ENCODE results near the gene DPP9.
"Not testable (repeated sequence)": the region's sequence is repeated elsewhere in the genome, so short reads cannot be mapped to it uniquely, and the experiment has no call there.

The DPP9 gene

DNA sequence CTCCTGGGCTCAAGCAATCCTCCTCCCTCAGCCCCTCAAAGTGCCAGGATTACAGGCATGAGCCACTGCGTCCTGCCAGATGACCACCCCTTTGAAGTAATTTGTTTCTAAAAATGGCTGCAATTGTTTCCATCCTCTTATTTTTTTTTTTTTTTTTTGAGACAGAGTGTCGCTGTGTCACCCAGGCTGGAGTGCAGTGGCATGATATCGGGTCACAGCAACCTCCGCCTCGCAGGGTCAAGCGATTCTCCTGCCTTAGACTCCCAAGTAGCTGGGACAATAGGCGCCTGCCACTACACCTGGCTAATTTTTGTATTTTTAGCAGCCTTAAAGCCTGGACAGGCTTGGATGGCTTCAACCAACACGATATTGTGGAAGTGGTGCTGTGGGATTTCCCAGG is 22.3 kb upstream of the DPP9 start:
- Histone ChIP-seq H3K27me3 (replicated peaks; ENCODE audit: control insufficient read depth, insufficient read depth, low read length) (no peaks in the 10 kb centered on the region; the same call in 1 of the 2 replicates), H3K36me3 (ENCODE audit: control insufficient read depth, insufficient read depth, low read length) (no peaks in the 10 kb centered on the region), H3K4me3 (replicated peaks; ENCODE audit: low read depth, low read length) (no peak overlapping the region)
- TF ChIP-seq, protein P1, sequence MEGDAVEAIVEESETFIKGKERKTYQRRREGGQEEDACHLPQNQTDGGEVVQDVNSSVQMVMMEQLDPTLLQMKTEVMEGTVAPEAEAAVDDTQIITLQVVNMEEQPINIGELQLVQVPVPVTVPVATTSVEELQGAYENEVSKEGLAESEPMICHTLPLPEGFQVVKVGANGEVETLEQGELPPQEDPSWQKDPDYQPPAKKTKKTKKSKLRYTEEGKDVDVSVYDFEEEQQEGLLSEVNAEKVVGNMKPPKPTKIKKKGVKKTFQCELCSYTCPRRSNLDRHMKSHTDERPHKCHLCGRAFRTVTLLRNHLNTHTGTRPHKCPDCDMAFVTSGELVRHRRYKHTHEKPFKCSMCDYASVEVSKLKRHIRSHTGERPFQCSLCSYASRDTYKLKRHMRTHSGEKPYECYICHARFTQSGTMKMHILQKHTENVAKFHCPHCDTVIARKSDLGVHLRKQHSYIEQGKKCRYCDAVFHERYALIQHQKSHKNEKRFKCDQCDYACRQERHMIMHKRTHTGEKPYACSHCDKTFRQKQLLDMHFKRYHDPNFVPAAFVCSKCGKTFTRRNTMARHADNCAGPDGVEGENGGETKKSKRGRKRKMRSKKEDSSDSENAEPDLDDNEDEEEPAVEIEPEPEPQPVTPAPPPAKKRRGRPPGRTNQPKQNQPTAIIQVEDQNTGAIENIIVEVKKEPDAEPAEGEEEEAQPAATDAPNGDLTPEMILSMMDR (IDR thresholded peaks at IDR 0.05; ENCODE audit: insufficient read depth, low read length, poor library complexity, severe bottlenecking): no peak
- DNase-seq (ENCODE audit: extremely low read depth, insufficient read length): no peak

DNA sequence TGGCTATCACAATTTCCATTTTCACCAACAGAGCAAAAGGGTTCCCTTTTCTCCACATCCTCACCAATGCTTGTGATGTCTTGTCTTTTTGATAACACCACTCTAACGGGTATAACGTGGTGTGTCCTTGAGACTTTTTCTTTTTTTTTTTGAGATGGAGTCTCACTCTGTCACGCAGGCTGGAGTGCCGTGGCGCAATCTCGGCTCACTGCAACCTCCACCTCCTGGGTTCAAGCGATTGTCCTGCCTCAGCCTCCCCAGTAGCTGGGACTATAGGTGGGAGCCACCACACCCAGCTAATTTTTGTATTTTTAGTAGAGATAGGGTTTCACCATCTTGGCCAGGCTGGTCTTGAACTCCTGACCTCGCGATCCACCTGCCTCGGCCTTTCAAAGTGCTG is 21.5 kb upstream of the DPP9 start:
- not testable (repeated sequence) for H3K4me3 ChIP-seq (replicated peaks; ENCODE audit: low read depth, low read length); H3K36me3 ChIP-seq (ENCODE audit: control insufficient read depth, insufficient read depth, low read length); DNase-seq (ENCODE audit: extremely low read depth, insufficient read length); H3K27me3 ChIP-seq (replicated peaks; ENCODE audit: control insufficient read depth, insufficient read depth, low read length)

DNA sequence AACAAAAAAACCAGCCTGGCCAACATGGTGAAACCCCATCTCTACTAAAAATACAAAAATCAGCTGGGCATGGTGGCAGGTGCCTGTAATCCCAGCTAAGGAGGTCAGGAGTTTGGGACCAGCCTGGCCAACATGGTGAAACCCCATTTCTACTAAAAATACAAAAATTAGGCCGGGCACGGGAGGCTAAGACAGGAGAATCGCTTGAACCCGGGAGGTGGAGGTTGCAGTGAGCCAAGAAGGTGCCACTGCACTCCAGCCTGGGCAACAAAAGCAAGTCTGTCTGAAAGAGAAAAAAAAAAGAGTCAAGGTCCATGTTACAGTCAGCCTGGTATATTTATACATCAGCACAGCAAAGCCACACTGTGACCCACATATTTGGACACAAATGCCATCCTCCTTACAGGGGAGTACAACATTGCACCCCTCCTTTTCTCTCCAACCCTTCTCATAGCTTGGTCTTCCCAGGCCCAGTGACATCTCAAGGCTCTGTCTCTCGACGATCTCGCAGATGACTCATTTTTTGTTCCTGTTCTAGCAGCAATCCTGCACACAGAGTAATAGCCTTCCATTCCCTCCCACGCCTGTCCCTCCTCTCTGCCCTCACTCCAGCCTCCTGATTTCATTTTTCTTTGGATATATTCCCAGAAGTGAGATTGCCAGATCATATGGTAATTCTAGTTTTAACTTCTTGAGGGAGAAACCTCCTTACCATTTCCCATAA is 21.0 kb upstream of the DPP9 start:
- Histone ChIP-seq H3K27me3 (replicated peaks; ENCODE audit: control insufficient read depth, insufficient read depth, low read length) (no peaks in the 10 kb centered on the region; the same call in 1 of the 2 replicates), H3K4me3 (replicated peaks; ENCODE audit: low read depth, low read length) (no peak overlapping the region), H3K36me3 (ENCODE audit: control insufficient read depth, insufficient read depth, low read length) (no peaks in the 10 kb centered on the region)
- TF ChIP-seq, protein P1 (IDR thresholded peaks at IDR 0.05; ENCODE audit: insufficient read depth, low read length, poor library complexity, severe bottlenecking): no peak
- DNase-seq (ENCODE audit: extremely low read depth, insufficient read length): no peak

DNA sequence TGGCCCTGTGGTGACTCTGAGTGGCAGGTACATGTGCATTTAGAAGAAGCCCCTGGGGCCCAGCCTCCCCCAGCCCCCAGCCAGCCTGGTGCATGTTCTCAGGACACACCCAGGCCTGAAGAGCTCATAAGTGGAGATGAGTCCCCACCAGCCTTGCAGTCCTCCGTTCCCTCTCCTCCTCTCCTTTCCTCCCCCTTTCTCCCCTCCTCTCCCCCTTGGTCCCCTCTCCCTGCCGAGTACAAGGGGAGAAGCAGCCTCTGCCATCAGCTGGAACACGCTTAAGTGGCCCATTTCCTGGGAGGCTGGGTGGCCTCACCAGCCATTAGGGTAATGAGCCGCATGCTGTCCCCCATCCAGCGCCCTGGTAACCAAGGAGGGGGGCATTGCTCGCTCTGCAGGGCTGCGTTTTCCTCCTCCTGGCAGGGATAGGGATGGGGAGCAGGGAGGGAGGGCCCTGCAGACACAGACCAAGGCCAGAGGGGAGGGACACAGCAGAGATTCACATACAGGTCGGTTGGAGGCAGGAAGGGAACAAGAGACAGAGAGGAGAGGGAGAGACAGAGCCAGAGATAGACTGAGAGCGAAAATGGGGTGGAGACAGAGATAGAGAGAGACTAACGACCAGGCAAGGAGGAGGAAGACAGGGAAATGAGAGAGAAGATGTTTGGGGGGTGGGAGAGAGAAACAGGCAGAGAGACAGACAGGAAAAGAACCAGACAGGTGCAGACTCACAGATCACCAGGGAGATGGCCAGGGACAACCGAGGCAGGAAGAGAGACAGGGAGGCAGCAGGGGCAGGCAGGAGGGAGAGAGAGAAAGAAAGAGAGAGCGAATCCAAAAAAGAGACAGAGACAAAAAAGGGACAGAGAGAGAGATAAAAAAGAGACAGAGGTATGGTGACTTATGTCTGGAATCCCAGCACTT is 19.3 kb upstream of the DPP9 start:
- TF ChIP-seq, protein P1 (IDR thresholded peaks at IDR 0.05; ENCODE audit: insufficient read depth, low read length, poor library complexity, severe bottlenecking): no peak
- Histone ChIP-seq H3K27me3 (replicated peaks; ENCODE audit: control insufficient read depth, insufficient read depth, low read length) (no peaks in the 10 kb centered on the region), H3K36me3 (ENCODE audit: control insufficient read depth, insufficient read depth, low read length) (no peaks in the 10 kb centered on the region), H3K4me3 (replicated peaks; ENCODE audit: low read depth, low read length) (no peak overlapping the region)
- no peak for DNase-seq (ENCODE audit: extremely low read depth, insufficient read length)

DNA sequence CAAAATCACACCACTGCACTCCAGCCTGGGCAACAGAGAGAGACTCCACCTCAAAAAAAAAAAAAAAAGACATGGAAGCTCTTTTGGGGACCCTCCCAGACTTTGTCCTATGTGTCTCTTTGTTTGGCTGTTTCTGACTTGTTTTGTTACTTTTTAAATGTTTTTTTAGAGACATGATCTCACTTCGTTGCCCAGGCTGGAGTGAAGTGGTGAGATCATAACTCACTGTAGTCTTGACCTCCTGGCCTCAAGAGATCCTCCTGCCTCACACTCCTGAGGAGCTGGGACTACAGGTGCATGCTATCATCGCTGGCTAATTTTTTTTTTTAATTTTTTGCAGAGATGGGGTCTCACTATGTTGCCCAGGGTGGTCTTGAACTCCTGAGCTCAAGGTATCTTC is 16.4 kb upstream of the DPP9 start:
- TF ChIP-seq, protein P1 (IDR thresholded peaks at IDR 0.05; ENCODE audit: insufficient read depth, low read length, poor library complexity, severe bottlenecking): no peak
- Histone ChIP-seq H3K36me3 (ENCODE audit: control insufficient read depth, insufficient read depth, low read length) (no peaks in the 10 kb centered on the region), H3K27me3 (replicated peaks; ENCODE audit: control insufficient read depth, insufficient read depth, low read length) (no peaks in the 10 kb centered on the region; the same call in 1 of the 2 replicates), H3K4me3 (replicated peaks; ENCODE audit: low read depth, low read length) (no peak overlapping the region)
- no peak for DNase-seq (ENCODE audit: extremely low read depth, insufficient read length)

DNA sequence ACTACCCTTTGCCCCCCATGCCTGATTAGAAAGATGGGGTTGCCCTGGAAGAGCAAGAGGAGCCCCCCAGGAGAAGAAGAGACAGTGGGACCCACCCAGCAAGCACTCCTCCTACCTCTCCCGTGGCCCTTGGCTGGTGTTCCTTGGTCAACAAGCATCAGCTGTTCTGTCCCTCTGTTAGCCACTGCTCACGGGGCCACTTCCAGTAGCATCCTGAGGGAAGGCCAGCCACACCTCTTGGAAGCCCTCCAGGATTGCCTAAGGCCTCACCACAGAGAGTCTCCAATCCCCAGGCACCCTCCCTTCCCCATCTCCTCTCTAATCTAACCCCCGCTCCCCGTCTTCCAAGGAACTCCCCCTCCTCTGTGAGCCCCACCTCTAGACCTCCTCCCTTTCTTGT is 15.1 kb upstream of the DPP9 start:
- Histone ChIP-seq H3K27me3 (replicated peaks; ENCODE audit: control insufficient read depth, insufficient read depth, low read length) (no peaks in the 10 kb centered on the region; the same call in 1 of the 2 replicates), H3K36me3 (ENCODE audit: control insufficient read depth, insufficient read depth, low read length) (no peaks in the 10 kb centered on the region), H3K4me3 (replicated peaks; ENCODE audit: low read depth, low read length) (no peak overlapping the region)
- TF ChIP-seq, protein P1 (IDR thresholded peaks at IDR 0.05; ENCODE audit: insufficient read depth, low read length, poor library complexity, severe bottlenecking): no peak
- DNase-seq (ENCODE audit: extremely low read depth, insufficient read length): no peak
